Epithelial cell of proximal tubule (primary cell): Measurements from ENCODE around the gene C3orf80. TPM values are rescaled to one million over a fixed set of nuclear protein-coding genes. Genes with fewer than 3 reads are reported as not detected.

ENCODE experiments used
- DNase-seq: peaks from one replicate; pipeline ENCODE4 v3.0.0-alpha.2; 2011; ENCODE audit warnings: low read depth
- H3K4me3 ChIP-seq: 2 replicates; pipeline ENCODE4 v1.5.1; 2011; ENCODE audit warnings: low read depth, mild to moderate bottlenecking, low read length
- total RNA-seq: library from RNA; depleted of rRNA; stranded (reverse); fragments of >200 nt; gene quantifications from 2 replicates; pipeline ENCODE4 v1.2.3, GENCODE V29; 2015
- TF ChIP-seq, protein P1 (sequence below): conservative IDR thresholded peaks from 2 replicates; pipeline ENCODE4 v1.5.1; 2012; ENCODE audit warnings: low read depth, mild to moderate bottlenecking, low read length

The C3orf80 gene
- total RNA-seq, 1 donor from 2014 or later = not detected

DNA sequence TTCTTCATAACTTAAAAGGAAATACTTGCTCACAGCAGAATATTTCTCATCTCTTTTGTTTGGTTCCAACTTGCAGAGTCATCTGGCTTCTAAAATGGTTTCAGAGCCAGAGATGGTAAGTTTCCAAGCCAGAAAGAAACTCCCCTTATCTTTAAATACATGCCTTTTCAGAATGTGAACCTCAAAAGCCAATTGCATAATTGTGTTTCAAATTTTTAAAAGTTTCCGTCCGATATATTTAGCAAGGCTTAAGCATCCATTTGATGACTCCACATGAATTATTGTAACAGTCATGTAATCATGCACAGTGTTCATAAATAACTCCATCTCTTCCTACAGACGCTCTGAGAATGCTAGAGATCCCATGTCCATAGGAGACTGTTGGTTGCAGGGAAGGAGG, 40.6 kb upstream of the C3orf80 start:
- TF ChIP-seq, protein P1, sequence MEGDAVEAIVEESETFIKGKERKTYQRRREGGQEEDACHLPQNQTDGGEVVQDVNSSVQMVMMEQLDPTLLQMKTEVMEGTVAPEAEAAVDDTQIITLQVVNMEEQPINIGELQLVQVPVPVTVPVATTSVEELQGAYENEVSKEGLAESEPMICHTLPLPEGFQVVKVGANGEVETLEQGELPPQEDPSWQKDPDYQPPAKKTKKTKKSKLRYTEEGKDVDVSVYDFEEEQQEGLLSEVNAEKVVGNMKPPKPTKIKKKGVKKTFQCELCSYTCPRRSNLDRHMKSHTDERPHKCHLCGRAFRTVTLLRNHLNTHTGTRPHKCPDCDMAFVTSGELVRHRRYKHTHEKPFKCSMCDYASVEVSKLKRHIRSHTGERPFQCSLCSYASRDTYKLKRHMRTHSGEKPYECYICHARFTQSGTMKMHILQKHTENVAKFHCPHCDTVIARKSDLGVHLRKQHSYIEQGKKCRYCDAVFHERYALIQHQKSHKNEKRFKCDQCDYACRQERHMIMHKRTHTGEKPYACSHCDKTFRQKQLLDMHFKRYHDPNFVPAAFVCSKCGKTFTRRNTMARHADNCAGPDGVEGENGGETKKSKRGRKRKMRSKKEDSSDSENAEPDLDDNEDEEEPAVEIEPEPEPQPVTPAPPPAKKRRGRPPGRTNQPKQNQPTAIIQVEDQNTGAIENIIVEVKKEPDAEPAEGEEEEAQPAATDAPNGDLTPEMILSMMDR = no peak
- no peak overlapping the region for H3K4me3 ChIP-seq
- DNase-seq = no peak

DNA sequence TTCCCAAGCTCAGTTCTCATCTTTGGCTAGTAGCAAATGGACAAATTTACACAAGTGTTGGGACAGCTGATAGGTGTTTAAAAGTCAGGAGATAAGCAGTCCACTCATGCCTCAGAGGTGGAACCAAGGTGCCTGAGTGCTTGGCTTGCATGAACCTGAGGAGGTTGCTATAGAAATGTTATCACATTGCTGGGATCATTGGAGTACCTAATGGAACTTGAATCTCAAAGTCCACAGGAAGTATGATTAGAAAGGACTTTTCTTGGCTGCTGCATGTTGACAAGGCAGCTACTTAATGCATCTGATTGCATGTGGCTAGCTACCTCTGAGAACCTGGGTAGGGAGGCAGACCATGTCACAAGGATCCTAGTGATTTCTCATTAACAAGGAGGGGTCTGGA, 39.5 kb upstream of the C3orf80 start:
- H3K4me3 ChIP-seq = no peak overlapping the region
- TF ChIP-seq, protein P1 = no peak
- no peak for DNase-seq

DNA sequence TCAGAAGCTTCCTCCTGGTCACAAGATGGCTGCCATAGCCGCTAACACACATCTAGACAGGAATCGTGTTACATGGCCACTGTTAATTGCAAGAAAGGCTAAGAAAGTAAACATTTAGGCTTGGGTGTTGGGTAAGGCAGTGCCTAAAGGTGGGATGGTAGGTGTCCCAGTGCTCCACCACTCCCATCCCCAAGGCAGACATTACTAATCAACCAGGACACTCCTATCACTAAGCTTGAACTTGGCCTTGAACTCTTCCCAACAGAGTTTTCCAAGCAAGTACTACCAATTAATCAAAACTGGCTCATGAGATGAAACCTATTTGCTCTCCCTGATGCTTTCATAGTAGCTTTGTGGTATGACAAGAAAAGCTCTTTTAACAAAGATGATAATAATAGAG, 37.9 kb upstream of the C3orf80 start:
- TF ChIP-seq, protein P1 = no peak
- H3K4me3 ChIP-seq = no peak overlapping the region
- no peak for DNase-seq

DNA sequence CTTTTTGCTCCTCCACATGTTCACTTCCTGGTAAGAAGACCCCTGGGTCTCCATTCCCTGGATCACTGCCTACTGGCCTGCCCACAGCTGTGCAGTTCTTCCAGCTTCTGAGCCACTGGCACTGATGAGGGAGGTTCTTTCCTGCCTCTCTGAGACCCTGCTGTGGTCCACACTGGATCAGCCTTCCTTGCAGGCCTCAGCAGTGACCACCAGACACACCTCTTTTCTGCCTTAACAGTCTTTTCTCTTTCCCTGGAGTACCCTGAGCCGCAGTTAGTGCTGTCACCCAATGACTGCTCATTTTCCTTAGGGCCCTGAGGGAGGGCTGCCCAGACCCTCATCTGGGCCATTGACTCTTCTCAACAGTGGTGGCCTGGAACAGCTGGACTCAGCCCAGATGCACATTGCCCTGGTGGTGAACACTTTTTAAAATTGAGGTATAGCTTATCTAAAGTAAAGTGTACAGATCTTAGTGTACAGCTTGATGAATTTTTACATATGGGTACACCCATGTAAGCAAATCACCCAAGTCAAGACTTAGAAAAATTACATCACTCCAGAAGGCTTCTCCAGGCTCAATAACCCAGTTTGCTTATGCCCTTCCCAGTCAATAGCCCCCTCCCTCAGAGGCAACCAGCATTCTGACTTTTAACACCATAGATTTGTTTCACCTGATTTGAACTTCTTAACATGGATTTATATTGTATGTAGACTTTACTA, 32.8 kb upstream of the C3orf80 start:
- no peak overlapping the region for H3K4me3 ChIP-seq
- no peak for DNase-seq
- TF ChIP-seq, protein P1 = no peak

DNA sequence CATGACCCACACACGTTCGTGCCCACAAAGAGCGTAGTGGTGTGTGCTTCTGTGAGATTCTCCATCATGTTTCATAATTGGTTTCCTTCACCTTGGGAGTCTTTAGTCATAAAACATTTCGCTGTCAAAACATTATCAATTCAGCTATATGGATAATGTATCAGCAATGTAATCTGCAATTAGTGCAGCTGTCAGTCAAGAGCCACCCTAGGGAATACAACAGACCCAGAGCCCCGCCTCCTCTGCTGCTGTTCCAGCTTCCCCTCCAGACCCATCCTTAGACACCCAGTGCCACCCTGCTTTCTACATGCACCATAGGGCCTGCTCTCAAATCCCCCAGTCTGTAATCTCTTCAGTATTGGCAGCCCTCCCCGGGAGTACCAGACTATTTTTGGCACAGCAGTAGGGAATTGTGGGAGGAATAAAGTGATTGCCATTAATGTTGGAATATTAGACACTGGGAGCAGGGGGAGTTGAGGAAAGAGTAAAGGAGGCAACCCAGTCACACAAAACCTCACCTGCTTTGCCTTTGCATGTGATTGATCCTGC, 31.5 kb upstream of the C3orf80 start:
- TF ChIP-seq, protein P1 = no peak
- no peak overlapping the region for H3K4me3 ChIP-seq
- no peak for DNase-seq

DNA sequence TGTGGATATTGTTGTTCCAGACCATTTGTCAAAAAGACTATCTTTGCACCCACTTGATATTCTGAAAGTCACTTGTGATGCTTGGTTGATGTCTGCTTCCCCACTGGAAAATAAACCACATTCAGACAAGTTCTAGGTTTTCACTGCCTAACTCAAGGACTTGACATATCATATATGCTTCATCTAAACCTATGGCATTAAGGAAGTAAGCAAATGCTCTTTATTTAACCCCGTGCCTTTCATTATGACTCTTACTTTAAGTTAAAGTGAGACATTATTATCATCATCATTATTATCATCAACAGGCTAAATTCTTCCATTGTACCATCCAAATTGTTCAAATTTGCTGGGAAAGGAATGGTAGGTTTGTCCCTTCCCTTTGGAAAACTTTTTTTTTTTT, 30.8 kb upstream of the C3orf80 start:
- no peak for DNase-seq
- no peak overlapping the region for H3K4me3 ChIP-seq
- TF ChIP-seq, protein P1 = no peak

DNA sequence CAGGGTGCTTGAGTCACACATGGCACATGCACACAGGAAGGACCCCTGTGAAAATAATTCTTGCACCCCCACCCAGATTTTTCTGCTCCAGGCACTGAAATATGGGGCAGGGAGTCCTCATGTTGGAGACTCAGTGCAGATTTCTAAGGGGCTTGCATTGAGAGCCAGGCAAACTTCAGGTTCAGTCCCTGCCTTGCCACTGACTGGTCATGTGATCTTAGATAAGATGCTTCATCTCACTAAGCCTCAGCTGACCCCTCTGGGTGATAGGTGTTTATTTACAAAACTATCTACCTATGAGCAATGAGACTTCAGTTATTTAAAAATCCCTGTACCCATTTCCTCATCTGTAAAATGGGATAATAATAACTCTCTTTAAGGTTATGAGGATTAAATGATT, 30.1 kb upstream of the C3orf80 start:
- TF ChIP-seq, protein P1 = no peak
- no peak overlapping the region for H3K4me3 ChIP-seq
- DNase-seq = no peak
